Urinary bladder (tissue), 4 donors: Measurements from ENCODE around the gene CD81. TPM values are rescaled to one million over a fixed set of nuclear protein-coding genes. Genes with fewer than 3 reads are reported as not detected.
"Not testable (repeated sequence)": the region's sequence is repeated elsewhere in the genome, so short reads cannot be mapped to it uniquely, and the experiment has no call there.

Experiments
- DNase-seq: peaks from one replicate; pipeline ENCODE4 v3.0.0-alpha.2; 2015; ENCODE audit errors: extremely low spot score
- H3K27ac ChIP-seq: one replicate; pipeline ENCODE4 v1.5.1; 2013; ENCODE audit warnings: low read depth, mild to moderate bottlenecking, moderate library complexity
- H3K36me3 ChIP-seq: one replicate; pipeline ENCODE4 v1.6.1; 2013; ENCODE audit warnings: mild to moderate bottlenecking, moderate library complexity; ENCODE audit not compliant: insufficient read depth
- H3K4me1 ChIP-seq: one replicate; pipeline ENCODE4 v1.6.1; 2013; ENCODE audit warnings: mild to moderate bottlenecking, moderate library complexity; ENCODE audit not compliant: insufficient read depth
- H3K4me3 ChIP-seq: one replicate; pipeline ENCODE4 v1.5.1; 2013; ENCODE audit warnings: low read depth, low read length
- WGBS: extraction: QIAGEN DNeasy Blood & Tissue Kit; methylation state at CpG from one replicate; pipeline ENCODE4 v1.1.7; 2013; 5-methylcytosine and 5-hydroxymethylcytosine counted together
- polyA plus RNA-seq: library from polyadenylated mRNA; stranded (reverse); fragments of 200-250 nt; gene quantifications from one replicate; pipeline ENCODE4 v1.2.3, GENCODE V29; 2013
- total RNA-seq: library from RNA; depleted of rRNA; stranded (reverse); fragments of >200 nt; gene quantifications from one replicate; pipeline ENCODE4 v1.2.3, GENCODE V29; 2014
- donor health status: healthy with polysubstance abuse.
- donor health status: healthy.

Gene CD81
- total and polyA plus RNA-seq, 2 donors, result 251 to 1,145 TPM

GRCh38 chr11:2361565-2361964, 15.5 kb upstream of the CD81 start:
- no peaks in the 10 kb centered on the region for H3K4me1 ChIP-seq
- 90% methylated on average over 9 of the region's 9 CpGs for WGBS
- H3K4me3 ChIP-seq, result no peak overlapping the region
- no peaks in the 10 kb centered on the region for H3K36me3 ChIP-seq
- H3K27ac ChIP-seq, result no peak overlapping the region
- no peak for DNase-seq

GRCh38 chr11:2362414-2362813, 14.7 kb upstream of the CD81 start:
- Histone ChIP-seq H3K27ac (no peak overlapping the region), H3K4me3 (no peak overlapping the region), H3K36me3 (no peaks in the 10 kb centered on the region), H3K4me1 (no peaks in the 10 kb centered on the region)
- WGBS, result 90% methylated on average over 7 of the region's 7 CpGs
- no peak for DNase-seq

GRCh38 chr11:2363130-2363529, 14.0 kb upstream of the CD81 start:
- WGBS, result 87% methylated on average over 10 of the region's 10 CpGs
- Histone ChIP-seq H3K27ac (no peak overlapping the region), H3K4me3 (no peak overlapping the region), H3K4me1 (no peaks in the 10 kb centered on the region), H3K36me3 (no peaks in the 10 kb centered on the region)
- DNase-seq, result no peak

GRCh38 chr11:2363577-2364370, 13.3 kb upstream of the CD81 start:
- no peak overlapping the region for H3K27ac ChIP-seq
- H3K36me3 ChIP-seq, result no peaks in the 10 kb centered on the region
- no peak overlapping the region for H3K4me3 ChIP-seq
- no peaks in the 10 kb centered on the region for H3K4me1 ChIP-seq
- DNase-seq, result no peak
- WGBS, result 89% methylated on average over 15 of the region's 15 CpGs

GRCh38 chr11:2364386-2364785, 12.7 kb upstream of the CD81 start:
- H3K4me3 ChIP-seq, H3K27ac ChIP-seq, DNase-seq, H3K4me1 ChIP-seq, H3K36me3 ChIP-seq: not testable (repeated sequence)
- 96% methylated on average over 12 of the region's 12 CpGs for WGBS

GRCh38 chr11:2365571-2366210, 11.4 kb upstream of the CD81 start:
- H3K4me3 ChIP-seq, result no peak overlapping the region
- no peak overlapping the region for H3K27ac ChIP-seq
- no peaks in the 10 kb centered on the region for H3K36me3 ChIP-seq
- 90% methylated on average over 16 of the region's 16 CpGs for WGBS
- no peak for DNase-seq
- H3K4me1 ChIP-seq, result no peaks in the 10 kb centered on the region

GRCh38 chr11:2366276-2366675, 10.8 kb upstream of the CD81 start:
- no peak for DNase-seq
- Histone ChIP-seq H3K27ac (no peak overlapping the region), H3K4me1 (no peaks in the 10 kb centered on the region), H3K4me3 (no peak overlapping the region), H3K36me3 (no peaks in the 10 kb centered on the region)
- 50% methylated on average over 11 of the region's 11 CpGs for WGBS

- Histone ChIP-seq H3K4me3 (no peak overlapping the region), H3K4me1 (no peaks in the 10 kb centered on the region), H3K36me3 (no peaks in the 10 kb centered on the region), H3K27ac (no peak overlapping the region)
- no peak for DNase-seq
- WGBS, result 89% methylated on average over 7 of the region's 7 CpGs
Observed at GRCh38 chr11:2366733-2367132, 10.4 kb upstream of the CD81 start.

- Histone ChIP-seq H3K4me1 (no peaks in the 10 kb centered on the region), H3K27ac (no peak overlapping the region), H3K4me3 (no peak overlapping the region), H3K36me3 (no peaks in the 10 kb centered on the region)
- WGBS, result 83% methylated on average over 17 of the region's 17 CpGs
- DNase-seq, result no peak
Observed at GRCh38 chr11:2367266-2368160, 9.6 kb upstream of the CD81 start.

GRCh38 chr11:2368178-2368850, 8.8 kb upstream of the CD81 start:
- Histone ChIP-seq H3K4me1 (no peaks in the 10 kb centered on the region), H3K27ac (no peak overlapping the region), H3K4me3 (no peak overlapping the region), H3K36me3 (no peaks in the 10 kb centered on the region)
- DNase-seq, result no peak
- WGBS, result 93% methylated on average over 7 of the region's 7 CpGs

- no peak for DNase-seq
- H3K4me3 ChIP-seq, result no peak overlapping the region
- no peaks in the 10 kb centered on the region for H3K36me3 ChIP-seq
- H3K27ac ChIP-seq, result no peak overlapping the region
- H3K4me1 ChIP-seq, result no peaks in the 10 kb centered on the region
- WGBS, result 93% methylated on average over 10 of the region's 10 CpGs
Observed at GRCh38 chr11:2368851-2369180, 8.3 kb upstream of the CD81 start.

GRCh38 chr11:2369320-2369719, 7.8 kb upstream of the CD81 start:
- no peaks in the 10 kb centered on the region for H3K4me1 ChIP-seq
- H3K27ac ChIP-seq, result no peak overlapping the region
- no peak for DNase-seq
- 93% methylated on average over 12 of the region's 12 CpGs for WGBS
- no peaks in the 10 kb centered on the region for H3K36me3 ChIP-seq
- no peak overlapping the region for H3K4me3 ChIP-seq

GRCh38 chr11:2369896-2370295, 7.2 kb upstream of the CD81 start:
- H3K4me3 ChIP-seq, result no peak overlapping the region
- H3K27ac ChIP-seq, result no peak overlapping the region
- 89% methylated on average over 9 of the region's 9 CpGs for WGBS
- no peaks in the 10 kb centered on the region for H3K4me1 ChIP-seq
- no peaks in the 10 kb centered on the region for H3K36me3 ChIP-seq
- DNase-seq, result no peak
